ACC112 (cell line): ENCODE results near the gene FRZB.
"Not testable (repeated sequence)": the region's sequence is repeated elsewhere in the genome, so short reads cannot be mapped to it uniquely, and the experiment has no call there.

Experiments used
- H2AFZ ChIP-seq: fragments of 200-600 bp; sonication (generic); one replicate; pipeline ENCODE4 v1.6.0; 2017; ENCODE audit warnings: antibody characterized with exemption, low read length; ENCODE audit not compliant: unreplicated experiment
- H3K27ac ChIP-seq: fragments of 200-600 bp; sonication (generic); 2 replicates; pipeline ENCODE4 v1.5.1; 2014; ENCODE audit warnings: low read depth, mild to moderate bottlenecking, antibody characterized with exemption, low read length, moderate library complexity
- H3K27me3 ChIP-seq: fragments of 200-600 bp; sonication (generic); 2 replicates; pipeline ENCODE4 v1.6.1; 2014; ENCODE audit warnings: mild to moderate bottlenecking, antibody characterized with exemption, low read length, moderate library complexity, mixed read lengths; ENCODE audit not compliant: insufficient read depth
- H3K36me3 ChIP-seq: fragments of 200-600 bp; sonication (generic); 2 replicates; pipeline ENCODE4 v1.6.1; 2016; ENCODE audit warnings: mild to moderate bottlenecking, antibody characterized with exemption, low read length, moderate library complexity, mixed read lengths; ENCODE audit not compliant: insufficient read depth
- H3K4me1 ChIP-seq: fragments of 200-600 bp; sonication (generic); one replicate; pipeline ENCODE4 v1.6.1; 2016; ENCODE audit warnings: low read length, mixed read lengths; ENCODE audit not compliant: insufficient read depth, unreplicated experiment, control insufficient read depth
- H3K4me3 ChIP-seq: fragments of 200-600 bp; sonication (generic); 2 replicates; pipeline ENCODE4 v1.5.1; 2014; ENCODE audit warnings: mild to moderate bottlenecking, low read depth, low read length
- H3K79me2 ChIP-seq: fragments of 200-600 bp; sonication (generic); one replicate; pipeline ENCODE4 v1.6.0; 2016; ENCODE audit warnings: low read length; ENCODE audit not compliant: control insufficient read depth, unreplicated experiment, insufficient read depth

Gene FRZB

DNA sequence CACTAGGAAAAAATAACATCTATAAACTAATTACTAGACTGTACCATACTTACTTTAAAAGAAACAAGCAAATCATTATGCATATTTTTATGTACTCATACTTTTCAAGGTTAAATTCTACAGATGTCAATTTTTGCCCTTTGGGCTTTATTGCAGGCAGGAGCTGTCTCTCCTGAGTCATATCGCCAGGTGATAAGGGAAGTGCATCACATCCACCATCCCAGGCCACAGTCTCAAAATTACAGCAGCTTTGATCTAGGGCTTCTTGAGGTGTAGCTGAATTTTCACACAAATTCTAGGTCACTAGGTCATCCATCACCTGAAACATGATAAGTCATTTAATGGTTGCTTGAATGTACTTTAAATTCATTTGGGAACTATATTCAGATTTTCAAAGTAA is 38.4 kb upstream of the FRZB start:
- no peak overlapping the region for H3K27ac ChIP-seq
- peaks cover 5% of the 10 kb centered on the region for H3K4me1 ChIP-seq
- H3K79me2 ChIP-seq, result no peaks in the 10 kb centered on the region
- peaks cover 12% of the 10 kb centered on the region for H3K36me3 ChIP-seq
- no peak overlapping the region for H3K4me3 ChIP-seq
- H2AFZ ChIP-seq, result no peak overlapping the region
- no peaks in the 10 kb centered on the region for H3K27me3 ChIP-seq

- no peaks in the 10 kb centered on the region for H3K27me3 ChIP-seq
- H3K4me1 ChIP-seq, result peaks cover 5% of the 10 kb centered on the region
- H2AFZ ChIP-seq, result no peak overlapping the region
- H3K27ac ChIP-seq, result no peak overlapping the region
- peaks cover 4% of the 10 kb centered on the region for H3K36me3 ChIP-seq
- H3K4me3 ChIP-seq, result no peak overlapping the region
- no peaks in the 10 kb centered on the region for H3K79me2 ChIP-seq
Observed at GRCh38 chr2:182903566-182903965, 37.1 kb upstream of the FRZB start.

DNA sequence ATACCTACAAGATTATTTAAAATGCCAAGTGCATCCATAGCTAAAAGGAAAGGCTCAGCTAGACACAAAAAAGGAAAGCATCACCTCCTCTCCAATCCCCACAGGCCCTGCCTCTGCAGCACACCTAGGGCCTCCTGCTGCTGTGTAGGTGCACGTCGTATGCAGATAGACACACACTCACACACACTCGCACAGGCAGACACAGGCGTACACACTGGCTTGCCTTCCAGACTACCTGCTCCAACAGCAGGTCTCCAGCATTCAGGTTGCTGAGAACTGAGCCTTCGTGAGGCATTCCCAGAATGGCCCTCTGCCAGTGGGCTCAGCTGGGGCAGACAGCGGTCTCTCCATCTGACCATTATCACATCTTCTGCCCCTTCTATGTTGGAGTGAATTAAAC is 35.3 kb upstream of the FRZB start:
- H3K27ac ChIP-seq, result no peak overlapping the region
- no peaks in the 10 kb centered on the region for H3K4me1 ChIP-seq
- H3K4me3 ChIP-seq, result no peak overlapping the region
- H3K36me3 ChIP-seq, result peaks cover 3% of the 10 kb centered on the region; the same call in 1 of the 2 replicates
- H3K79me2 ChIP-seq, result no peaks in the 10 kb centered on the region
- H2AFZ ChIP-seq, result no peak overlapping the region
- H3K27me3 ChIP-seq, result no peaks in the 10 kb centered on the region

DNA sequence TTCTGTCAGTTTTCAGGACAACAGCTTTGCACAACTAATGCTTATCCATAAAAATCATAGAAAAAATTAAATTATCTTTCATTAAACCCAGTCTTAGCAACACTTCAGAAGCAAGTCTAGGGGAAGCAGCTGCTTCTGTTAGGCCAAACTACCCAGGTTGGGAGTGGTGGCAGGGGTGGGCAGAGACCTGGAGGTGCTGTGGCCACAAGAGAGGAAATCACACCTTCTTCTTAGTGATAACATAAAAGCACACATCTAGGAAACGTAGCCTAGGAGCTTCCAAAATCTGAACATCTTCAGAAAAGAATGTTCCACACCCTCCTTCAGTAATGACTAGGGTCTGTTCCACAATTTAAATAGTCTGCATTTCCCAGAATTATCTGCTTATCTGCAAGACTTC is 32.3 kb upstream of the FRZB start:
- no peaks in the 10 kb centered on the region for H3K36me3 ChIP-seq
- H3K27me3 ChIP-seq, result no peaks in the 10 kb centered on the region
- no peak overlapping the region for H3K27ac ChIP-seq
- no peak overlapping the region for H2AFZ ChIP-seq
- H3K79me2 ChIP-seq, result no peaks in the 10 kb centered on the region
- no peak overlapping the region for H3K4me3 ChIP-seq
- no peaks in the 10 kb centered on the region for H3K4me1 ChIP-seq

GRCh38 chr2:182897137-182897536 is 30.7 kb upstream of the FRZB start:
- H3K4me3 ChIP-seq, result no peak overlapping the region
- H3K27ac ChIP-seq, result no peak overlapping the region
- H2AFZ ChIP-seq, result no peak overlapping the region
- no peaks in the 10 kb centered on the region for H3K27me3 ChIP-seq
- H3K79me2 ChIP-seq, result no peaks in the 10 kb centered on the region
- no peaks in the 10 kb centered on the region for H3K4me1 ChIP-seq
- H3K36me3 ChIP-seq, result no peaks in the 10 kb centered on the region

DNA sequence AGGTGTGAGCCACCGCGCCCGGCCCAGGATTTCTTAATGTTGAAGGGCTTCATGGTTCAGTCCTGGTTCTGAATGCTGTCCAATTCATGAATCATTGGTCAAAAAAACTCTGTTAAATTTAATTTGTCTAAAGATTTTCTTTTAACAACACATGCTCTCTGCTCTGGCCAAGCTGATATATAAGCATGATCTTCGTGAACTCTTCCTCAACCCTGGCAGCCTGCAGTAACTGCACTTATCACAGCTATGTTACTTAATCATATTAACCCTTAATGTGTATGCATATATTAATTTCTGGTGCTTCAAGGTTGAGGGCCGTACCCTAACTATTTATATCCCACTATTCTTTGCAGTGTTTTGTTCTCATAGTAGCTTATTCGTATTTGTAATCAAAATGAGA is 29.4 kb upstream of the FRZB start:
- H3K36me3 ChIP-seq, result no peaks in the 10 kb centered on the region
- no peak overlapping the region for H2AFZ ChIP-seq
- no peak overlapping the region for H3K27ac ChIP-seq
- H3K79me2 ChIP-seq, result no peaks in the 10 kb centered on the region
- no peaks in the 10 kb centered on the region for H3K4me1 ChIP-seq
- H3K27me3 ChIP-seq, result no peaks in the 10 kb centered on the region
- H3K4me3 ChIP-seq, result no peak overlapping the region

DNA sequence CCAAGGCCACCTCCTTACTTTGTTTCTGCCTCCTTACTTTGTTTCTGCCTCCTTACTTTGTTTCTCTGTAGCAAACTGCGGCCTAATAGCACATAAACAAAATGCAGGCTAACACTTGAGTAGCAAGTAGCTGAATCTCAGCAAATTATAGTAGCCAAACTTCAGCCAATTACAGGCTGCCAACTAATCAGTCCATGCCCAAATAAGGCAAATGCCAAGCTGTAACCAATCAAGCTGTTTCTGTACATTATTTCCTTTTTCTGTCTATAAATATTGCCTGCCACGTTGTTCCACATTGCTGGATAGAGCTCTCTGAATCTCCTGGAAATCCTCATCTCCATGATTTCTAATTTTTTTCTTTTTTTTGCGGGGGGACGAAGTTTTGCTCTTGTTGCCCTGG is 28.7 kb upstream of the FRZB start:
- H3K4me3 ChIP-seq, result no peak overlapping the region
- no peak overlapping the region for H2AFZ ChIP-seq
- no peak overlapping the region for H3K27ac ChIP-seq
- H3K79me2 ChIP-seq, result no peaks in the 10 kb centered on the region
- no peaks in the 10 kb centered on the region for H3K4me1 ChIP-seq
- no peaks in the 10 kb centered on the region for H3K27me3 ChIP-seq
- no peaks in the 10 kb centered on the region for H3K36me3 ChIP-seq

GRCh38 chr2:182894174-182894573 is 27.7 kb upstream of the FRZB start:
- no peak overlapping the region for H2AFZ ChIP-seq
- no peaks in the 10 kb centered on the region for H3K4me1 ChIP-seq
- no peaks in the 10 kb centered on the region for H3K27me3 ChIP-seq
- no peak overlapping the region for H3K4me3 ChIP-seq
- no peaks in the 10 kb centered on the region for H3K79me2 ChIP-seq
- no peaks in the 10 kb centered on the region for H3K36me3 ChIP-seq
- H3K27ac ChIP-seq, result no peak overlapping the region

GRCh38 chr2:182893666-182894065 is 27.2 kb upstream of the FRZB start:
- Histone ChIP-seq H3K79me2 (no peaks in the 10 kb centered on the region), H3K4me1 (no peaks in the 10 kb centered on the region), H3K4me3 (no peak overlapping the region), H2AFZ (no peak overlapping the region), H3K36me3 (no peaks in the 10 kb centered on the region), H3K27ac (no peak overlapping the region), H3K27me3 (no peaks in the 10 kb centered on the region)

DNA sequence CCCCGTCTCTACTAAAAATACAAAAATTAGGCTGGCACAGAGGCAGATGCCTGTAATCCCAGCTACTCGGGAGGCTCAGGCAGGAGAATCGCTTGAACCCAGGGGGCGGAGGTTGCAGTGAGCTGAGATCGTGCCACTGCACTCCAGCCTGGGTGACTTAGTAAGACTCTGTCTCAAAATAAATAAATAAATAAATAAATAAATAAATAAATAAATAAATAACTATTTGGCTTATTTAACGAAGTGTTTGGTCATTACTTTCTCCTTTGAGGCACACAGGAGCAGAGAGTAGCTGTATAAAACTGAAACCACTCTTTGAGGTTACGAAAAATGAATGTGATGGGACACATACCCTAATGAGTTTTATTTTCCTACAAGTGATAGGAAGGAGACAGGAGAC is 26.6 kb upstream of the FRZB start:
- H3K36me3 ChIP-seq, H3K4me1 ChIP-seq, H3K27ac ChIP-seq, H3K27me3 ChIP-seq, H2AFZ ChIP-seq, H3K4me3 ChIP-seq, H3K79me2 ChIP-seq: not testable (repeated sequence)

DNA sequence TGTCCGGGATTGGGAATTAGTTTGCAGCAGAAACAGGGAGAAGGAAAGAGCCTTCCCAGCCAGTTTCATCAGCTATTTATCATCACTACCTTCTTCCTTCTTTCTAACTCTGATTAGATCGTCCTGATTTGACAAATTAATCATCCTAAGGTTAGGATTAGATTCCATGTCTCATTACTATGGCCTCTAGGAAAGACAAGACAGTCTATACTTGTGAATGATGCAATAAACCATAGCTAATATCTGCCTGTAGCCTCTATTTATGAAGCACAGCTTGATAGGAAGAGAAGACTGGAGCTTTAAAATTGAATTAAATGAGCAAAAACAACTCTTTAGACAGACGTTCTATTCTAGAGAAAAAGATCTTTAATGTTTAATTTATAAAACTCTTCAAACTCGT is 25.2 kb upstream of the FRZB start:
- Histone ChIP-seq H3K79me2 (no peaks in the 10 kb centered on the region), H3K27me3 (no peaks in the 10 kb centered on the region), H3K4me1 (peaks cover 5% of the 10 kb centered on the region), H2AFZ (no peak overlapping the region), H3K4me3 (no peak overlapping the region), H3K27ac (no peak overlapping the region), H3K36me3 (no peaks in the 10 kb centered on the region)
